SH-SY5Y (cell line): ENCODE data around the gene AKR1B1.

Experiments
- GATA2 ChIP-seq: IDR thresholded peaks from 2 replicates; pipeline ENCODE4 v1.6.1; 2011; ENCODE audit warnings: mild to moderate bottlenecking, low read depth, low read length
- GATA3 ChIP-seq: IDR thresholded peaks from 2 replicates; pipeline ENCODE4 v1.6.1; 2011; ENCODE audit warnings: low read depth, mild to moderate bottlenecking, low read length, moderate library complexity

GRCh38 chr7:134452991-134453473 lies 5.9 kb downstream of the AKR1B1 start:
- TF ChIP-seq GATA3: no peak
- no peak for TF ChIP-seq GATA2
